HG02973 (cell line): Measurements from ENCODE around the gene EPB41.
"Not testable (repeated sequence)": the region's sequence is repeated elsewhere in the genome, so short reads cannot be mapped to it uniquely, and the experiment has no call there.

Experiments used
- ATAC-seq: cut with Tn5 transposase; IDR thresholded peaks from one replicate; pipeline ENCODE4 v1.9.1; 2021; ENCODE audit warnings: moderate library complexity; ENCODE audit not compliant: unreplicated experiment

EPB41 gene

DNA sequence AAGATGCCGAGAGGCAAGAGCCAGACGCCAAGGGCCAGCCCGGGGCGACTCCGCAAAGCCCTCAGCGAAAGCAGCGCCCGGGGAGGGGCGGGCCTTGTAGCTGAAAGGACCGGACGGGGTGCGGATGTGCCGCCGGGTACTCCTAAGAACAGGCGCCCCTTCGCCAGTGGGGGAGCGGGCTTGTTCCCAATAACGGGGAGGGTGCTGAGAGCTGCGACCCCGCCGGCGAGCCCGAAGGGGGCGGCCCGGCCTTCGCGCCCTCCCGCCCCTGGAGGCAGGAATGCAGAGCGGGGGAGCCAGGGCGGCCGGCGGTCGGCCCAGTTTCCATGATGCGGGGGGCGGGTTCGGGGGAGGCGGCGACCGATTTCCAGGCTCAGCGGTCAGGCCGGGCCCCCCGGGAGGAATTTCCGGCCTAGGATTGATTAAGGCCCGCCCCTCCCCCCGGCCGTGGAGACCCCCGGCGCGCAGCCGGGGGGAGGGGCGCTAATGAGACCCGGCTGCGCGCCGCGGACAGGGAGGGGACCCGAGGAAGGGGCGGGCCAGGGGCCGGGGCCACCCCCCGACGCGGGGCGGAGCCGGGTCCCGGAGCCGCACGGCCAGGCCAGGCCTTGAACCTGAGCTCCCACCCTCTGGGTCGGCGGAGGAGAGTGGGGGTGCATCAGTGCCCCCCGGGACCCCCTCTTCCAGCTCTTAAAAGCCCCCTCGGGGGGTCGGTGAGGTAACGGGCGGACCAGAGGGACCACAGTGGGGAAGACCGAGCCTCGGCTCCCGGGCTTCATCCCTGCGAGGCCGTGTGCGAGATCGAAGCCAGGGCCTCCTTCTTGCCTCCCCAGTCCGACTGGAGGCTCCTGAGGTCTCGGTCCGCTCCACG is 210.2 kb downstream of the EPB41 start:
- ATAC-seq, result no peak

DNA sequence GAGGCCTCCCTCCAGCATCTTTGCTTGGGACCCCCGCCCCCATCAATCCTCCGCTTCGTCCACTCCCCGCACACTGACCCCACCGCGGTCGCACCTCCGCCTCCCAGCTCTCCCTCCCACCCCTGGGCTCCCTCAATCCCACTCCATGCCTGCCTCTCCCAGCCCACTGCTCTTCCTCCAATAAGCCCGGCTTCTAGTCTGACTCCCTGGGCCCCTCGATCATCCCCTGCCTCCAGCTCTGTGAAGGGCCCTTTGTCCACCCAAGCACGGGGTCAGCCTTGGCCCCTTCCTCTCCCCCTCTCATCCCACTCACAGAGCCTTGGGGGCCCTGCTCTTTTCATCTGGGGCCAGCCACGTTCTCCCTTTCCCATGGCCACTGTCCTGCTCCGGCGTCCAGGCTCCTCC is 210.9 kb downstream of the EPB41 start:
- ATAC-seq, result no peak

DNA sequence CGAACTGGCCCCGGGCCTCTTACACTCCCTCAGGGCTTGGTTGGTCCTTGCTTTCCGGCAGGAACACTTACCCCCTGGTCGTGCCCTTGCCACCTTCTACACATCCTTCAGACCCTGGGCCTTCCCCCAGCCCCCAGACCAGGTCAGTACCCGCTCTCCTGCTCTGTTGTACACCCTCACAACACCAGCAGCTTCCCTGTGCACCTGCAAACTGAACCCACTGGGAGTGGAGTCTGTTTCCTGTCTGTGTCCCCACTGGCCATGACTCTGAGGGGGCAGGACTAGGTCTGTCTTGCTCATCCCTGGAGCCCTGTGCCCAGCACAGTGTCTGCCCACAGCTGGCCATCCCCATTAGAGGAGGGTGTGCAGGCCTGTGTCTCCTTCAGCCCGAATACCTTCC is 211.4 kb downstream of the EPB41 start:
- ATAC-seq, result no peak

DNA sequence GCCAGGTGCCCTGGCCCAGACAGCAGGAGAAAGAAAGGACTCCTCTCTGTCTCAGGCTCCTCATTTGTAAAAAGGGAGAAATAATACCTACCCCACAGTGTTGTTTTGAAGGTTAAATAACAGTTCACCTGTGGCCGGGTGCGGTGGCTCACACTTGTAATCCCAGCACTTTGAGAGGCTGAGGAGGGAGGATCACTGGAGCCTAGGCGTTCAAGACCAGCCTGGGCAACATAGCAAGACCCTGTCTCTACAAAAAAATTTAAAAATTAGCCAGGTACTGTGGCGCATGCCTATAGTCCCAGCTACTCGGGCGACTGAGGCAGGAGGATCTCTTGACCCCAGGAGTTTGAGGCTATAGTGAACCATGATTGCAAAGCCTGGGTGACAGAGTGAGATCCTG is 211.8 kb downstream of the EPB41 start:
- no peak for ATAC-seq

DNA sequence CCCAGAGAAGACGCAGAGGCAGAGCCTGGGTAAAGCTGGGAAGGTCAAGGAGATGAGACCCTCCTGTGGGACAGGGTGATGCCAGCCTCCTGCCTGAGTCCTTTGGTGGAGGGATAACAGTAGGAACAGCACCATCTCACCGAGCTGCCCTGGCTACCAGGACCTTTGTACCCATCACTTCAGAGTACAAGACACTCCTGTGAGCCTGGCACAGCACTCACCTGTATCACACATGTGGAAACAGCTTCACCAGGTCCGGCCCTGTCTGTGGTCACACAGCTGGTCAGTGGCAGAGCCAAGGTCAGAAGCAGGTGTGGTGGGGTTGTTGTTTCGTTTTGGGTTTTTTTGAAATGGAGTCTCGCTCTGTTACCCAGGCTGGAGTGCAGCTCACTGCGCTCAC is 214.4 kb downstream of the EPB41 start:
- no peak for ATAC-seq

DNA sequence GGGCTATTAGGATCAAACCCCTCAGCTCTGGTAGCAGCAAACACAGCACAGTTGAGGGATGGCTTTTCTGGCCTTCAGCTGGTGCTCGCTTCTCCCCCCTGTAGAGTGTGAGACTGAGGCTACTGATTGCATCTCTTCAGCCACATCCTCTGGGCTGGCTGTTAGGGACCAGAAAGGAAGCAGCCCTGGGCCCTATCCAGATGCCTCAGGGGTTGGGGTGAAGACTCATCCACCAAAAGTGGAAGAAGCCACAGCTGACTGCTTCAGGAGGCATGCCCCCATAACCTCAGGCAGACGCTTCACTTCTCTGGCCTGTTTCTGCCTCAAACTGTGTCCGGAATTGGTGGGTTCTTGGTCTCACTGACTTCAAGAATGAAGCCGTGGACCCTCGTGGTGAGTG is 215.5 kb downstream of the EPB41 start:
- no peak for ATAC-seq

DNA sequence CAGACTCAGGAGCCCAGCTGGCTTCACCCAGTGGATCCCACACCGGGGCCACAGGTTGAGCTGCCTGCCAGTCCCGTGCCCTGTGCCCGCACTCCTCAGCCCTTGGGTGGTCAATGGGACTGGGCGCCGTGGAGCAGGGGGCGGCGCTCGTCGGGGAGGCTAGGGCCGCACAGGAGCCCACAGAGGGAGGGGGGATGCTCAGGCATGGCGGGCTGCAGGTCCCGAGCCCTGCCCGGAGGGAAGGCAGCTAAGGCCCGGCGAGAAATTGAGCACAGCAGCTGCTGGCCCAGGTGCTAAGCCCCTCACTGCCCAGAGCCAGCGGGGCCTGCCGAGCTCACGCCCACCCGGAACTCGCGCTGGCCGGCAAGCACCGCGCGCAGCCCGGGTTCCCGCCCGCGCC is 216.7 kb downstream of the EPB41 start:
- not testable (repeated sequence) for ATAC-seq

DNA sequence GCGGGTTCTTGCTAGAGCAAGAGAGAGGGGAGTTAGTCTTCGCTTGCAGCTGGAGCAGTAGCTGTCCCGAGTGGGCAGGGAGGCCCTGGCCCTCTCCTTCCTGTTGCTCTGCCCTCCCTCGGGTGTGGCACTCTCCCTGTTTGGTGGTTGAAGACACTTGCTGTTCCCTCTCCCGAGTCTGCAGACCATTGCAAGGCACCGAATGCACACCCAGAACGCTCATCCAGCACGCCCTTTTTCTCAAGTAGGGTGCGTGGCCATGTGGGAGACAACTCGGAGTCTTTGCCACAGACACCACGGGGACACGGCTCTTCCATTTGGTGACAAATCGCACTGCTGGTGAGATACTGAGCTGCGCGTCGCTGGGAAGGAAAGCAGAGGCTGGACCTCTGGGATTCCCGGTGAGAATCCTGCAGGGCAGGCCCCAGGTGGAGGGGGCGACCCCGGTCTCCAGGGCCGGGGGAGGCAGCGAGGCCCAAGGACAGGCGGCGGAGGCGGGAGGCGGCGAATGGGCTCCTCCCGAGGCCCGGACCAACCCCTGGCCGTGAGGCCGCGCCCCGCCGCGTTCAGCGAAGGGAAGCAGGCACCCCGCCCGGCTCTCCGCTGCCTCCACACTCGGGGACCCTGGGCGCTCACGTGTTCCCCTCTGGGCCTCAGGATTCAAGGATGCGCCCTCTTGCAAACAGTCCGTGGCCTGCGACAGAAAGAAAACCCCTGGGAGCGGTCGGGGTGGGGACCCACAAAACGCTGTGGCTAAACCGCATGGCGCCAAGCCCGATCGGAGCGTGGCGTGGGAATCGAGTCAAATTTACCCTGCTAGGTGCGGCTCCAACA is 219.7 kb downstream of the EPB41 start:
- ATAC-seq, result no peak

DNA sequence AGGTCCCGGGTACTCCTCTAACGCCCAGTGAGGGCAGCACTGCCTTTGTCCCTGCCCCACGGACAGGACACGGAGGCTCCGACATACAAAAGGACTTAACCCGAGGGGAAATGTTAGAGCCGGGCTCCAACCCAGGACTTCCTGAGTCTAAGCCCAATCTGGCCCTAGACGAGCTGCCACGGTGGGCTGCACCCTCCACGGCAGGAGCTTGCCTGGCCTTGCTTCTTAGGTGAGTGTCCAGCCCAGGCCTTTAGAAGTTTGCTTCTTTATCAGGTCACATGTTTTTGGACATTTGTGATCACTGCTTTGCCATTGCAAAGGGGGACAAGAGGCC is 220.3 kb downstream of the EPB41 start:
- ATAC-seq, result no peak

DNA sequence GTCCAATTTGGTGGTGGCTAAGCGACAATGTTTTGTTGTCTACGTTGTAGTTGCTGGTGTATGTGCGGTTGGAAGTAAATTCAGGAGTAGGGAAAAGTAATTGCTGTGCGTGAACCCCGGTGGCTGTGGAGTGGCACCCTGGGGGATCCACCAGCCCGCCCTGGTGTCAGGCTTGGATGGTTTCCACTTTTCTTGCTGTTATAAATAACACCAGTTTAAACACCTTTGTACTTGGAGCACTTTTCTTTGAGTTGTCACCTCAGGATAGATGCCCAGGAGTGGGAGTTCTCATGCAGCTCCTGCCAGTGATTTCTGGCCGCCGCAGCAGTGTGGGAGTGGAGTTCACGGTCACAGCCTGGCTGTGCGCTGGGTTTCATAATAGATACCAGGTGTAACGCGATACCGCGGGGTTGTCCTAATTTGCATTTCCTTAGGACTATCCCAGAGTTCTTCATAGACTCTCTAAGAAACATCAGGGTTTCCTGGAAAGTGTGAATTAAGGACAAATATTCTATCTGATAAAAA is 222.1 kb downstream of the EPB41 start:
- ATAC-seq, result no peak

DNA sequence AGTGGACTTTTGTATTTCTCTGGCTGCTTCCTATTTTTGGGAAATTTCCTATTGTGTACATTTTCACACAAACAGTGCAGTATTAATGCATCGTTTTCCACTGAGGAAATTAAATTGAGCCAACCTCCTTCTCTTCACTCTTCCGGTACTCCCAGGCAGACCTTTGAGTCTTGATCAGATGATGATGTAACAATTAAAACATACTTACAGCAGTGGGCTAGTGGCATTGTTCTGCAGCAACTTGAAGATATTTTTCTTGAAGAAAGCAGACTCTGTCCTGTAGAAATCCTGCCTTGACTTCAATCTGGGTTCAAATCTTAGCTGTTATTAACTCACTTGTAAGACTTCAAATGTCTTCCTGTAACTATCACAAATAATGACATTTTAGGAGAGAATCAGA is 228.3 kb downstream of the EPB41 start:
- no peak for ATAC-seq

DNA sequence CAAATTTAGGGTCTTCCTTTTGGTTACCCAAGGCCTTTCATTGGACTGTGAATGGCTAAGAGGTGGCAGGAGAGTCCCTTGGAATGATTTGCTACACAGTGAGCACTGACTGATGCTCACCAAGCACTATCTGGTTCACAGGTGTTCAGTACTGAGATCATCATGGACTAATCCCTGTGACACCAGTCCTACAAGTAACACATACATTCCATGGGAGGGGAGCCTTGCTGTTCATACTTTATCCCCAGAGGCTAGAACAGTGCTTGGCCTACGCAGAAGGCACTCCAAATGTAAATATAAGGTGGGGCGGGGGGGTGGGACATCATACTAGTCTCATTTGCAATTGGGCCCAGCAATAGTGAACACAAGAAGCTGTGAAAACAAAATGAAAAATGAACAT is 229.8 kb downstream of the EPB41 start:
- ATAC-seq, result no peak

DNA sequence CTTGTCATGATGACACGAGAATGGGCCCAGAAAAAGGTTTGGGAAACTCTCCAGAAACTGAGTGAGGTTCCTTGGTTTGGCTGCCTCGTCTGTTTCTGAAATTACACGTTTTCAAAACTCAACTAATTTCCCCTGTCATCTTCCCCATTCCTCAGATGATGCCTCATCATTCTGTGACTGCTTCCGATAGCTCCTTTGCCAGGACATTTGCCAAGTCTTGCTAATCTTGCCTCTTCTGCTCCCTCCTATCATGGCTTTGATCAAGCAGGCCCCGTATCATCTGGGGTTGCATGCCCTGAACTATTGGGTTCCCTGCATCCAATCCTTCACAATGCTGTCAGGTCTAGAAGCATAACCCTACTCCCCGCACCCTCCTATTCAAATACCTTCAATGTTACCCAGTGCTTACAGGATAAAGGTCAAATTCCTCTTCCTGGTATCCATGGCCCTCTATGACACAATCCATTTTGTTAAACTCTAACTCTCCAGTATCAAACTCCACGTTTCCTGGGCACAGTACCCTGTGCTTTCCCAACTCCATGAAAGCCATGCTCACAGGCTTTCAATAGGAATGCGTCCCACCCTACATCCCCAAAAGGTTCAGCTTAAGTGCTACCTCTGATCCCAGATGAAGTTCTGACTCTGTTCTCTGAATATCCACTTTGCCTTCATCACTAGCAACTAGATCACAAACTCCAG is 231.5 kb downstream of the EPB41 start:
- no peak for ATAC-seq

DNA sequence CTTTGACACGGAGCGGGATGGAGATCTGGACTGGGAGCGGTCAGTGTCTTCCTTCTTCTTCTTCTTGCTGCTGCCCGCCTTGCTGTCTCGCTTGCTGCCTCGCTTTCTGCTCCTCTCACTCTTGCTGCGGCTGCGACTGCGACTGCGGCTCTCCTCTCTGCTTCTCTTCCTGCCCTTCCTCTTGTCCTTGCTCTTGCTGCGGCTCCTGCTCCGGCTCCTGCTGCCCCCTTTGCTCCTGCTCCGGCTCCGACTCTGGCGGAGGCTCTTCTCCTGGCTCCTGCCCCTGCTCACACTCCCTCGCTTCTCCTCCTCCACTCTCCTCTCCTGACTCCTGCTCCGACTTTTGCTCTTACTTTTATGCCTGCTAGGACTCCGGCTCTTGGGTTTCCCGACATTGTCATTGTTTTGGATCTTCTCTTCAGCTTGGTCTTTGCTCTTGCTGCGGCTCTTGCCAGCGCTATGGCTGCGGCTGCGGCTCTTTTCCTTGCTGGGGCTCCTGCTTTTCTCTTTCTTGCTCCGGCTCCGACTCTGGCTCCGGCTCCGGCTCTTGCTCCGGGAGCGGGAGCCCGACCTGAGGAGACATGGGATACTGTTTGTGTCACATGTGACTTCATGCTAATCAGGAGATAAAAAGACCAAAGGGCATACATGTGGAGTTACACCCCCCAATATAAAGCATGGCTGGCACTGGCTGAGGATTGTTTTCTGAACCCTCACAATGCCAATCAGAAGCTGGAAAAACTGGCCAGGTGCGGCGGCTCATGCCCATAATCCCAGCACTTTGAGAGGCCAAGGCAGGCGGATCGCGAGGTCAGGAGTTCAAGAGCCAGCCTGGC is 234.5 kb downstream of the EPB41 start:
- no peak for ATAC-seq

DNA sequence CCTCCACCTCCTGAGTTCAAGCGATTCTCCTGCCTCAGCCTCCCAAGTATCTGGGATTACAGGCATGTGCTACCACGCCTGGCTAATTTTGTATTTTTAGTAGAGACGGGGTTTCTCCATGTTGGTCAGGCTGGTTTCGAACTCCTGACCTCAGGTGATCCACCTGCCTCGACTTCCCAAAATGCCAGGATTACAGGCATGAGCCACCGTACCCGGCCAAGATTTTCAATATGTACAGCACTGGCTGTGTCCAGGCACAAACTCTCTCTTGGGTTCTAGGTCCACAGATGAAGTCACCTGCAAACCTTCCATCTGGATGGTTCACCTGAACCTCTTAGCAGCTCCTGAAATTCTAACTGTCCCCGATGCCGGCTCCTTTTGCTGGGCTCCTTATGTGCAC is 236.0 kb downstream of the EPB41 start:
- ATAC-seq, result not testable (repeated sequence)

DNA sequence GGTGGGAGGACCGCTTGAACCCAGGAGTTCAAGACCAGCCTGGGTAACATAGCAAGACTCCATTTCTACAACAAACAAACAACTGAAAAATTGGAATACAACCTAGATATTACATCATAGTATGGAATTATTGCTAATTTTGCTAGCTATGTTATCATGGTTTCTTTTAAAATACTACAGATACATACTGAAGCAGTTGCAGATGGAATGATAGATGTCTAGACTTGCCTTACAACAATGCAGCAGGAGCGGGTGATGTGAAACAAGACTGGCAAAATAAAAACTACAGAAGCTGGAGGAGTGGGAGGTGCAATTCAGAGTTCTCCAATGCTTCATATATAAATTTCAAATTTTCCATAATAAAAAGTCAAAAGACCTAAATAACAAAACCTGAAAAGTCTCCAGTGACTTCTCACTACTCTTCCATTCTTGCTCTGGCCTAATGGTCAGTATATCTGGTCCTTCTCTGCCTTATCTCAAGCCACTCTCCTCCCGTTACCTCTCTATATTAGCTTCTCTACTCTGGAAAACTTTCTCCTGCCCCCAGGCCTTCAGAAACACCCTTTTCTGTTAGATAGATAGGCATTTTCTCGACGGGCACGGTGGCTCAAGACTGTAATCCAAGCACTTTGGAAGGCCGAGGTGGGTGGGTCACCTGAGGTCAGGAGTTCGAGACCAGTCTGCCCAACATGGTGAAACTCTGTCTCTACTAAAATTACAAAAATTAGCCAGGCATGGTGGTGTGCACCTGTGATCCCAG is 237.9 kb downstream of the EPB41 start:
- no peak for ATAC-seq

DNA sequence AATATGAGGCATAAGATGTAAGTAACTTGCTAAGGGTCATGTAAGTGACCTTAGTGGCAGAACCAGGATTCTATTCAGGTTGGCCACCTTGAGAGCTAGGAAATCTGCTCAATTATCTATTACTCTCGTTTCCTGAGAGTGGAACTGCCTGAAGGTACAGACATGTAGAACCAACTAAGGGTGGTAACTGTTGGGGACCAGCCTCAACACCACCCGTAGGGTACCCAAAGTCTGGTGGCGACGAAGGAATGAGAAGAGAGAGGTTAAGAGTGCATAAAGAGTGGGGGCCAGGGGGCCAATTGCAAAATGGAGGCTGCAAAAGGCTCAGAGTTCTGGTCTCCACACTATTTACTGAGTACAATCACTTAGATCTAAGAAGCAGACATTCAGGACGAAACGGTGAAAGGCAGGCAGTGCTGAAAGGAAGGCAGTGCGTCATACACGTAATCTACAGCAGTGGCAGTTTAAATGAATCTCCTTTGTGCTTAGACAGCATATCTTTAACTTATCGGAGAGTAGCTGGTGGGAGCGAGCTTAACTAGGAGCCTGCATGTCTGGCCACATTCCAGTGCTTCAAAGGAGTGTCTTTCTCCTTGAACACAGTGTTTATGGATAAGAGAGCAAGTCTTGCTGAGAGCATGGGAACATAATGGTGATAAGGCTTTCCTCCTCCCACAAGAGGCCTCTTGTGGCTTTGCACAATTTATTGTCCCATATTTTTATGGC is 242.3 kb downstream of the EPB41 start:
- no peak for ATAC-seq

DNA sequence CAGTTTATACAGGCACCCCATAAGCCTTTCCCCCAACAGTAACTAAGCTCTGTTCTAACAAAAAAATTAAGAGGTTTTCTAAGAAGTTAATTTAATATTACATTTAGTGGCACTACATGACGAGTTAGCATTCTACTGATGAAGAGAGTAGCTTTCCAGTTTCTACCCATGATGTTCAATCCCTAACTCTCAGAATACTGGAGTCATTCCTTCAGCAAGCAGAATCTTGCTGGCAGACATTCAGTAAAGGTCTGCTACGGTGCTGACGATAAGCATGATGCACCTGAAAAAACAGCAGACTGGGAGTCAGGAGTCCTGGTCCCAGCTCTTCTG is 242.9 kb downstream of the EPB41 start:
- ATAC-seq, result no peak

DNA sequence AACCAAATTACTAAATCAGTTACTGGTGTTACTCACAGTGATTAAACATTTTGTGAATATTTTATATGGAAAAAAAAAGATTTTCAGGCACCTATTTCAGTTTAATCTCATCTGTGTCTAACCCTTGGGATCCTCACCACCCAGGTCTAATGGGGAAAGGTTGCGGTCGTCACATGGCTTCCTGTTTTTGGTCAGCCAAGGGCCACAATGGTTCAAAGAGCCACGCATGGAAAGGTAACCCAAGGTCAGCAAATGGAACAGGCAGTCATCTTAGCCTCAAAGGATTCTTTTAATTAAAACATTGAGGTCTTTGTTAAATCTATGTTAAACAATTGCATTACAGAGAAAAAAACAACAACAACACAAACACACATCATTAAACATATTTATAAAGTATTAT is 245.4 kb downstream of the EPB41 start:
- ATAC-seq, result no peak
